ENCODE results near the gene DUSP7.
A peak's percentile ranks its signal among the peaks of the same experiment; 100 is the strongest.

Gene DUSP7

GRCh38 chr3:52032702-52033408 lies 23.5 kb downstream of the DUSP7 start:
- DNase-seq (ENCODE audit: insufficient read length, low spot score) (no peak), FAIRE-seq (no peak)

- no peak for DNase-seq (ENCODE audit: insufficient read length, low spot score)
- no peak for FAIRE-seq
These were observed 24.5 kb downstream of the DUSP7 start for GRCh38 chr3:52031896-52032295.

DNA sequence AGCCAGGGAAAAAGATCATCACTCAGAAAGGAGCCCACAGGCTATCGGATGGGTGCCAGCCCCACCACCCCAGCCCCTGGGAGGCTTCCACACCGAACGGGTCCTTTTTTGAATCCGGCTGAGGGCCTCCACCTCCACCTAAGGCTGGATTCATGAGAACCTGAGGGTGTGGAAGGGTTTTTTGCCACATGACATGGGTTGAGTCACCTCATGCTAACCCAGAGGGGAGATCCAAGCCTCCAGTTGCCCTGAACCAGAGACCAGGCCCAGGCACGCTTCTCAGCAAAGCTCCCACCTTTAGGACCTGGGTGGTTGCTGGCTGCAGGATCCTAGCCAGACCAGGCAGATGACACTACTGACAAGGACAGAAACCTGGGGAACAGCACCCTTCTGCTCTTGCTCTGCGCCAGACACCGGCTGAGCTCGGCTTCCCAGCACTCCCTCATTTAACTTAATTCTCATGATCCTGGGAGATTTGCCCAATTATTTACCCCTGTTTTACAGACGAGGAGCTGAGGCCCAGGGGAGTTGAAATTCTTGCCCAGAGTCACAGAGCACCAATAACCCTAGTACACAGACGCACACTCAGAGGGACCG lies 25.6 kb downstream of the DUSP7 start:
- DNase-seq (ENCODE audit: insufficient read length, low spot score) (no peak), FAIRE-seq (no peak)

DNA sequence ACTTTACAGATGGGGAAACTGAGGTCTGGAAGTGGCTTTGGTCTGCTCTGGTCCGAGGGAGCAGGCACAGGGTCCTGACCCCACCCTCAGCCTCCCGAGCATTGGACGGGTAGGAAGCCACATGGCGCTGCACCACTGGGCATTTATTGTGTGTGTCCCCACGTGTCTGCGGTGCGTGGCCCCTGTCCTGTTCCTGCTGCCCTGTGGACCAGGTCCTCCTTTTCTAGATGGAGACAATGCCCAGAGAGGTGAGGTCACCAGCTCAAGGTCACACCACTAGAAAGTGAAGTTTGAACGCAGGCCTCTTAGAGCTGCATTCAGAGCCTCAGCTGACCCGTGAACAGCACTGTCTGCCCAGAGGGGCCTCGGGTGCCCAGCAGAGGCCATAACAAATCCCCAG lies 26.8 kb downstream of the DUSP7 start:
- DNase-seq (ENCODE audit: insufficient read length, low spot score) (no peak), FAIRE-seq (no peak)

- no peak for DNase-seq (ENCODE audit: insufficient read length, low spot score)
- no peak for FAIRE-seq
These were observed 27.3 kb downstream of the DUSP7 start for GRCh38 chr3:52029053-52029452.

DNA sequence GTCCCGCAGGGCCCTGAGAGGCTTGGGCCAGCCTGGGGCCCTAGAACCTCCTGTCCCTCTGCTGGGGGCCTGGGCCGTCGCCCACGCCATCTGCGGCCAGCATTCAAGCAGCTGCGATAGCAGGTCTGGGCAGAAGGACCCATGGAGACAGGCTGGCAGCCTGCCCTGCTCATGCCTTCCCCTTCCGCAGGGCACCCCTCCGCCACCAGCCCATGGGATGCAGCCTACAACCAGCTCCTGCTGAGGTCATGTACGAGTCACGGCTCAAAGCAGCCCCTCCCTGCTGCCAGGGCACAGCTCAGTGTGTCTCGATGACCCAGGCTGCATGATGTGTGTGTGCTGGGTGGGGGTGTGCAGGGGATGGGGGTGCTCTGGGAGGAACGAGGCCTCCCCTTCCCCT lies 27.8 kb downstream of the DUSP7 start:
- no peak for DNase-seq (ENCODE audit: insufficient read length, low spot score)
- peak; percentile 57 for FAIRE-seq

DNA sequence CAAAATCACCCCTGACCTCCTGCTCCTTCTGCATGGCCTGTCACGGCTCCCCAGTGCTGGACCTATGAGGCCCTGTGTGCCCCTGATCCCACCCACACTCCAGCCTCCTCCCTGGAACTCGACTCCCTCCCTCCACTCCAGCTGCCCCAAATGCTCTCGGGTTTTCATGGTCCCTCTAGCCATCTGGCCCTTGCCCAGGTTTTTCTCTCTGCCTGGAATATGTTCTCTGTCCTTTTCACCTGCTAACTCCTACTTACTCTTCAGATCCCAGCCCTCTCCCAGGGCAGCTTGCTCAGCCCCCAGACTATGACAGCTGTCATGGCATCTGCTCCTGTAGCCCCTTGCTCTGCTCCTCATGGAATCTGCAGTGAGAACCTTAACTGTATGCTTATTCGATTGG lies 30.3 kb downstream of the DUSP7 start:
- DNase-seq (ENCODE audit: insufficient read length, low spot score) = no peak
- no peak for FAIRE-seq

DNA sequence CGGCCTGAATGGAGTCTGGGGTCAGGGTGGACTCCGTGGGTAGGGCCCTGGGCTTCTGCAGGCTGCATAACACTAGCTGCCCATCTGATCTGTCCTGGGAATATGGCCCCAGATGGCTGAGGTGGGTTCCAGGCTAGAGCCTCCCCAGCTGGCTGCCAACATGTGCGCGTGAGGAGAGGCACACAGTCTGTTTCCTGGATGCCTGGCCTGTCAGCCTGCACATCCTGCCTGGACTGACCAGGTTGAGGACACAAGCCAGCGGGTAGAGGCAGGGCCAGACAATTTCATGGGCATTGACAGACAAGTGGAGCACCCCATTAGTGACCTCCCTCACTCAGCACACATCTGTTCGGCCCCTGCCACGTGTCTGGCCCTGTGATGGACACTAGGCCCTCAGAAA lies 30.9 kb downstream of the DUSP7 start:
- FAIRE-seq (peak; percentile 55), DNase-seq (ENCODE audit: insufficient read length, low spot score) (no peak)

- DNase-seq (ENCODE audit: insufficient read length, low spot score) (no peak), FAIRE-seq (no peak)
These were observed 31.5 kb downstream of the DUSP7 start for GRCh38 chr3:52024765-52025452.

DNA sequence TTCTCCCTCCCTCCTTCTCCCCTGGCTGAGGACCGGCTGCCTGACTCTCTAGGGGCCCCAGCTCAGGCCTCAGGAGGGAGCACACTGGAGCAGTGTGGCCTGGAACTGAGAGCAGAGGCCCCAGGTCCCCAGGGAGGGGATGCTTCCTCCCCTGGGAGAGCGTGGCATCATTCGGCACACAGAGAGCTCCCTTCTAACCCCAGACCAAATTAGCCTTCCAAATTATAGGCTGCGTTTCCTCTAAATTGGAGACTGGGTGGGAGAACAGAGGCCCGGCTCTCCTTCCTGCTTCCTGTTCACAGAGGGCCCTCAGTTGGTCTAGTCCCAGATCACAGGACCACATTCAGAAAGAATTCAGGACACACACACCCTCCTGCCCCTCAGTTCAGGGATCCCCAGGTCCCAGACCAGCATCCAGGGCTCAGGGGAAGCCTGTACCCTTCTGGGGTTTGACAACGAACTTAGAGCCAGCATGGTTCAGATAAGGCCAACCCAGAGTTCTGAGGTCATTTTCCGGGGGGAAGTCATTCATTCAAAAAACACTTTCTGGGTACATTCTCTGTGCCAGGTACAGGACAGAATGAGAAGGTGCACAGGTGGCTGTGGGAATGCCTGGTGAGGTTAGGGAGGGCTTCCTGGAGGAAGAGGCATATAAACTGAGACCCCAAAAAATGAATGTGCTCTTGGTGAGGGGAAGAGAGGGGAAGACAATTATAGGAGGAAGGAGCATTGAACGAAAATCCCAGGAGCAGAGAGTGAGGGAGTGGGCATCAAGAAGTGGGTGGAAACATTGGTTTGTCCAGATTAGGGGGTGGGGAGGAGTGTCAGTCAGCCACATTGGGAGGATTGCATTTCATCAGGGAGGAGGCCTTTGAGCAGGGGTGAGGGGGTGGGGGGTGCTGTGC lies 32.3 kb downstream of the DUSP7 start:
- FAIRE-seq = no peak
- no peak for DNase-seq (ENCODE audit: insufficient read length, low spot score)

GRCh38 chr3:52023101-52023770 lies 33.1 kb downstream of the DUSP7 start:
- FAIRE-seq = peak; percentile 58
- no peak for DNase-seq (ENCODE audit: insufficient read length, low spot score)

DNA sequence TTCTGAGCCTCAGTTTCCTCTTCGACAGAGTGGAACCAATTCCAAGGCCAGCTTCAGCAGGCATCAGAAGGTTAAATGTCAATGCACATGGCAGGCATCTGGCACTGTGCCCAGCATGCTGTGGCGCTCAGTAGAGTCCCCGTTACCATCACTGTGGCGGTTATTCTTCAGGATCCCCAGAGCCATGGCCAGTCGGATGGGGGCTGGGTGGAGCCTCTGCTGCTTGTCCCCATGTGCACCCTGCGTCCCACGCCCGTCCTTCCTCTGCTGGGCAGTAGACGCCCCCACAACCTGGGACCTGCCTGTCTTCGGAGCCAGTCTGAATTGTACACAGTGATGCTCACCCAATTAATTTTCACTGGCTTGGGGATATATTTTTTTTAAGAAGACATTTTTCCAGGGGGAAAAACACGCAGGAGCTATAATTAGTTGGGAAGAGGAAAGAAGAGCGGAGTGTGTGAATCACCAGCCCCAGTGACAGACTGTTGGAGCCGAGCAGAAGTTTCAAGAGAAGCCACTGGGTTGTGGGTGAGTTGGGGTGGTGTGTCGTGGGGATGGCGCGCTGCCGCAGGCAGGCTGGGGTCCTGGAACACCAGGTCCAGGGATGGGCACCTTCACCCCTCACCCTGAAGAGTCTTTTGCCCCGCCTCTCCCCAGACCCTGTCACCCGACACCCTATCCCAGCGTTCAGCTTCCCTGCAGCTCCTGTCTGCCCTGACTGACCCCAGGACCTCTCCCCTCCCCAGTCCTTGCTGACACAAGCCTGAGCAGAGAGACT lies 33.9 kb downstream of the DUSP7 start:
- FAIRE-seq (peak; percentile 69), DNase-seq (ENCODE audit: insufficient read length, low spot score) (no peak)

- no peak for FAIRE-seq
- DNase-seq (ENCODE audit: insufficient read length, low spot score) = no peak
These were observed 34.7 kb downstream of the DUSP7 start for GRCh38 chr3:52021489-52022268.

- no peak for FAIRE-seq
- DNase-seq (ENCODE audit: insufficient read length, low spot score) = no peak
These were observed 35.6 kb downstream of the DUSP7 start for GRCh38 chr3:52020796-52021195.

- DNase-seq (ENCODE audit: insufficient read length, low spot score) = no peak
- FAIRE-seq = no peak
These were observed 36.9 kb downstream of the DUSP7 start for GRCh38 chr3:52019352-52020080.

GRCh38 chr3:52018319-52019000 lies 37.9 kb downstream of the DUSP7 start:
- FAIRE-seq (no peak), DNase-seq (ENCODE audit: insufficient read length, low spot score) (no peak)

- no peak for FAIRE-seq
- no peak for DNase-seq (ENCODE audit: insufficient read length, low spot score)
These were observed 38.8 kb downstream of the DUSP7 start for GRCh38 chr3:52017586-52017985.
